NCI-H2107 (cell line): ENCODE measurements around the gene KRTAP10-6.
"Not testable (repeated sequence)": the region's sequence is repeated elsewhere in the genome, so short reads cannot be mapped to it uniquely, and the experiment has no call there.

Source experiments
- DNase-seq: peaks from one replicate; lab custom pipeline; 2025; lab: John Stamatoyannopoulos, UW

KRTAP10-6 gene

DNA sequence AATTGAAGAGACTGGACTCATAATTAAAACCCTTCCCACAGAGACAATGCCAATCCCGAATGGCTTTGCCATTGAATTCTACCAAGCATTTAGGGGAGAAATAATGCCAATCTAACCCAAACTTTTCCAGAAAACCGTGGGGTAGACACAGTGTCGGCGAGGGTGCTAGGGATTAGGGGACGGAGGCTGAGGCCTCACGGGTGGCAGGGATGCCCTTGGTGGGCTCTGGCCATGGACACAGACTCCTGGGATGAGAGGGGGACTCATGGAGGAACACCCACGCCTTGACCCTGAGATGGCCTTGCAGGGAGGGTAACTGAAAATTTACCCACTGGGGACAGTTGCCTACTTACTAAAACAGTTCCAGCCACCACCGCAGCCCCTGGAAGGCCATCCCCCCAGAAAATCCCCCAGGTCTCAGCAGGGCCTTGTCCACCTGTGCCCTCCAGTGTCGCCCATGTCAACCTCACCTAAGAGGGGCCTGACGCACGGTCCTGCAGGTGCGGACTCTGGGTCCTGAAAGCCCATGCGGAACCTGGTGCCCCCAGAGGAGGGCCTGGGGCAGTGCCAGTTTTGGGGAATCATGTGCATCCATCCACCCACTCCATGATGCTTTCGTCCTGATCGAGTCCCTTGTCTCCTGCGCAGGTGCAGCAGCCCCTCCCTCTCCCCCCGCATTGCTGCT is 13.8 kb downstream of the KRTAP10-6 start:
- no peak for DNase-seq

DNA sequence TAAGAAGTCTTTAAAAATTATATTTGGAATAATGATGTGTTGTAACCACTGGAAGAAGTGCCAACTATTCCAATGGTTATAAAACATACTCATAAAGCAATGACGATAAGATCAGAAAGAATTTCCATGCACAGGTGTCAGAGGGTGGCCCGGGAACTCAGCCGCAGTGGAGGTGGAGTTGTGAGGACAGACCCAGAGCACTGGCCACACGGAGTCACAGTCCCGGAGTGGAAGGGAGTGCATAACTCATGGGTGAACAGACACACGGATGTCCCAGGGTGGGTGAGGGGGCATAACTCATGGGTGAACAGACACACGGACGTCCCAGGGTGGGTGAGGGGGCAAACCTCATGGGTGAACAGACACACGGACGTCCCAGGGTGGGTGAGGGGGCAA is 16.3 kb downstream of the KRTAP10-6 start:
- DNase-seq = no peak

- no peak for DNase-seq
These were observed 16.8 kb downstream of the KRTAP10-6 start for GRCh38 chr21:44575307-44576024.

DNA sequence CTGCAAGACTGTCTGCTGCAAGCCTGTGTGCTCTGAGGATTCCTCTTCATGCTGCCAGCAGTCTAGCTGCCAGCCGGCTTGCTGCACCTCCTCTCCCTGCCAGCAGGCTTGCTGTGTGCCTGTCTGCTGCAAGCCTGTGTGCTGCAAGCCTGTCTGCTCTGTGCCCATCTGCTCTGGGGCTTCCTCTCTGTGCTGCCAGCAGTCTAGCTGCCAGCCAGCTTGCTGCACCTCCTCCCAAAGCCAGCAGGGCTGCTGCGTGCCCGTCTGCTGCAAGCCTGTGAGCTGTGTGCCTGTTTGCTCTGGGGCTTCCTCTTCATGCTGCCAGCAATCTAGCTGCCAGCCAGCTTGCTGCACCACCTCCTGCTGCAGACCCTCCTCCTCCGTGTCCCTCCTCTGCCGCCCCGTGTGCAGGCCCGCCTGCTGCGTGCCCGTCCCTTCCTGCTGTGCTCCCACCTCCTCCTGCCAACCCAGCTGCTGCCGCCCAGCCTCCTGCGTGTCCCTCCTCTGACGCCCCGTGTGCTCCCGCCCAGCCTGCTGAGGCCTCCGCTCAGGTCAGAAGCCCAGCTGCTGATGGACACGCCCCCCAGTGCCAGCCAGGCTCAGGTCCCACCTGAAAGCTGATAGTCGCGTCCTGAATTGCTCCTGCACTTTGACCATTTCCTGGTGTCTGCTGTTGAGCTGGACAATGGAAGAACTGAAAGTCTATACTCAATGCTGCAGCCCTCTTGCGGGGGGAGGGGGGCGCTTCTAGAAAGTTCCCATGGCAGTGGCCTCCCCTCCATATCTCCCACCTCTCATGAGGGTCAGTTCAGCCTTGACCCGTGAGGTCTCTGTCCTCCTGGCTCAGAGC is 17.6 kb downstream of the KRTAP10-6 start:
- DNase-seq = no peak

DNA sequence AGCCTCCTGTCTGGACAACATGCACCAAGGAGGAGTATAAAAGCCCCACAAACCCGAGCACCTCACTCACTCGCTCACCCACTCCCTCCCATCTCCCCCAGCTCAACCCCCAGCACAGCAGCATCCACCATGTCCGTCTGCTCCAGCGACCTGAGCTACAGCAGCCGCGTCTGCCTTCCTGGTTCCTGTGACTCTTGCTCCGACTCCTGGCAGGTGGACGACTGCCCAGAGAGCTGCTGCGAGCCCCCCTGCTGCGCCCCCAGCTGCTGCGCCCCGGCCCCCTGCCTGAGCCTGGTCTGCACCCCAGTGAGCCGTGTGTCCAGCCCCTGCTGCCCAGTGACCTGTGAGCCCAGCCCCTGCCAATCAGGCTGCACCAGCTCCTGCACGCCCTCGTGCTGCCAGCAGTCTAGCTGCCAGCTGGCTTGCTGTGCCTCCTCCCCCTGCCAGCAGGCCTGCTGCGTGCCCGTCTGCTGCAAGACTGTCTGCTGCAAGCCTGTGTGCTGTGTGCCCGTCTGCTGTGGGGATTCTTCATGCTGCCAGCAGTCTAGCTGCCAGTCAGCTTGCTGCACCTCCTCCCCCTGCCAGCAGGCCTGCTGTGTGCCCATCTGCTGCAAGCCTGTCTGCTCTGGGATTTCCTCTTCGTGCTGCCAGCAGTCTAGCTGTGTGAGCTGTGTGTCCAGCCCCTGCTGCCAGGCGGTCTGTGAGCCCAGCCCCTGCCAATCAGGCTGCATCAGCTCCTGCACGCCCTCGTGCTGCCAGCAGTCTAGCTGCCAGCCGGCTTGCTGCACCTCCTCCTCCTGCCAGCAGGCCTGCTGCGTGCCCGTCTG is 18.5 kb downstream of the KRTAP10-6 start, which contains the start of gene KRTAP10-4:
TSS of gene KRTAP10-4 (plus strand) at position 100 of the 827 bp plus-strand sequence. CDS start at position 130, 30 bp downstream.
- DNase-seq = not testable (repeated sequence)

- no peak for DNase-seq
These were observed 19.2 kb downstream of the KRTAP10-6 start for GRCh38 chr21:44572959-44573583.

DNA sequence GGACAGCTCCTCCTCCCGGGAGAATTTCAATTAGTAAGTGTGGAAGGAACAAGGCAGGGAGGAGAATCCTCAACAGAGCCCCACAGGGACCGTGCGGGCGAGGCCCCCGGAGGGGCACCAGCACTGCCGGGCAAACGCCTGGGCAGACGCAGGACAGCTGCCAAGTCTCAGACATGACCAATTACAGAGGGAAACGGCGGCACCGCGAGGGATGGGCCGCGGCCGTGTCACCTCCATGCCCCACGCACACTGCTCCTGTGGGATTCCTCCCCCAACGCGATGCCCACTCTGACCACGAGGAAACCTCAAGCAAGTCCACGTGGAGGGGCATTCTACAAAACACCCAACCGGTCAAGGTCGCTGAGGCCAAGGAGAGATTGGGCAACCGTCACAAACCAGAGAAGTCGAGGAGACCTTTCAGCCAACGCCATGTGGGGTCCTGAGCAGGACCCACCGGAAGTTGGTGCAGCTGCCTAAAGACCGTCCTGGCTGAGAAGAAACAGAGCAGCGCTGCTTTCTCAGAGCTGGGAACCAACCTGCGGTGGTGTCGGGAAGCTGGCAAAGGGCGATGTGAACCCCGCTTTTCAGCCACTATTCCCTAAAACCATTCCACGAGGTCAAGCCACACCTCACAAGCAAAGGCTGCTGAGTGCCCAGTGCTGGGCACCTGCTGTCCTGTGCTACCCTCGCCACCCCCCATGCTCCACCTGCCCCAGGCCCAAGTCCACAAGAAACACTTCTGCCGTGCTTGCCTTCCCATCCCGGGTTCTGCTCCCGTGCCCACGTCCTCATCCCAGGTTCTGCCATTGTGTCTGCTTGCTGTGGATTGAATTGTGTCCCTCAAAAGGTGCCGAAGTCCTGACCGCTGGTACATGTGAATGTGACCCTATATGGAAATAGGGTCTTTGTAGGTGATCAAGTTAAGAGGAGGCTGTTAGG is 20.2 kb downstream of the KRTAP10-6 start:
- no peak for DNase-seq

DNA sequence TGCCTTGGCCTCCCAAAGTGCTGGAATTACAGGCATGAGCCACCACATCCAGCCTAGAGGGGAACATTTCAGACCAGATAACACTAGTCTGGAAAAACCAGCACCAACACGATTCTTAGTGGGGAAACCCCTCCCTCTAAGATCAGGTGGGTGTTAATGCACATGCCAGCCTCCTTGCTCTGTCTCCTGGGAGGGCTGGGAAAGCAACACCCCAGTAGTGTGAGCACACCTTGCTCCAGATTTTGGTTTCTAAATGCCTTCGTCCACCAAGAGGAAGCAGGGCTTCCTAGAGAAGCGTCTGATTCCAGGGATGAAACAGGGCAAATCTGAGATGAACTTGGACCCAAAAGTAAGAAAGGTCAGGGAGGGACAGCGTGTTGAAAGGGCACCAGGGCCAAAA is 21.0 kb downstream of the KRTAP10-6 start:
- no peak for DNase-seq

GRCh38 chr21:44569861-44570517 is 22.3 kb downstream of the KRTAP10-6 start:
- DNase-seq = no peak

DNA sequence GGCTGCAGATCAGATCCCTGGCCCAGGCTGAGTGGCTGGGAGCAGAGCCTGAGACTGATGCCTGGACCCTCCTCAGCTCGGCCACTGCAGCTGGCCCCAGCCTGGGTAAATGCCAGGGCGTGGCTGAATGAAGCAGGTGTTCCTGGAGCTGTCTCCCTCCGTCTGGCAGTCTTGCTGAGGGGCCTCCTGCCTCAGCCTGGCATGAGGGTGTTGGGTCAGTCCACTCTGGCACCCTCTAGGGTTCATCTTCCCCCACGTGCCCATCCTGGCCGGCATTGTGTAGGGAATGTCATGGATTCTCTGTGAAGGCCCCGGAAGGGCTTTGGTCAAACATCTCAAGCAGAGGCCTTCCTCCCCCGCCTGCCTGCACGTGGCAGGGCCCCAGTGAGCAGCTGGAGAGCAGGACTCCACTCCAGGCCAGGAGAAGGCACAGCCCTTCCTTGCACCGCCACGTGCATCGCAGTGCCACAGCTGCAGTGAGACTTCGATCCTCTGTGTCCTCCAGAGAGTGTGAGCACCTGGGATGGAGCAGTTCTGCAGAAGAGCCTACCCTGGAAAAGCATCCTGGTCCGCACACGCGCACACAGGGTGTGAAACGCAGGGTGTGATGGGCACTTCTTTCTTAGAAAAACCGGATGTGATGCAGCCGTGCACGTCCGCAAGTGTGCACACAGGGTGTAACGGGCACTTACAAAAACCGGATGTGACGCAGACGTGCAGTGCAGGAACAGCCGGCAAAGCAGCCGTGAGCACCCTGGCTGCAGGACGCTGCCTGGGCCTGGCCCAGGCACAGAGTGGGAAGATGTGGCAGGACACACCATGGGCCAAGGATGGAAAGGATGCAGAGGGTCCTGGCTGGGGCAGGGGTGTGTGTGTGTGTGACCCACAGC is 23.4 kb downstream of the KRTAP10-6 start:
- DNase-seq = no peak

GRCh38 chr21:44568261-44568660 is 24.0 kb downstream of the KRTAP10-6 start:
- no peak for DNase-seq

DNA sequence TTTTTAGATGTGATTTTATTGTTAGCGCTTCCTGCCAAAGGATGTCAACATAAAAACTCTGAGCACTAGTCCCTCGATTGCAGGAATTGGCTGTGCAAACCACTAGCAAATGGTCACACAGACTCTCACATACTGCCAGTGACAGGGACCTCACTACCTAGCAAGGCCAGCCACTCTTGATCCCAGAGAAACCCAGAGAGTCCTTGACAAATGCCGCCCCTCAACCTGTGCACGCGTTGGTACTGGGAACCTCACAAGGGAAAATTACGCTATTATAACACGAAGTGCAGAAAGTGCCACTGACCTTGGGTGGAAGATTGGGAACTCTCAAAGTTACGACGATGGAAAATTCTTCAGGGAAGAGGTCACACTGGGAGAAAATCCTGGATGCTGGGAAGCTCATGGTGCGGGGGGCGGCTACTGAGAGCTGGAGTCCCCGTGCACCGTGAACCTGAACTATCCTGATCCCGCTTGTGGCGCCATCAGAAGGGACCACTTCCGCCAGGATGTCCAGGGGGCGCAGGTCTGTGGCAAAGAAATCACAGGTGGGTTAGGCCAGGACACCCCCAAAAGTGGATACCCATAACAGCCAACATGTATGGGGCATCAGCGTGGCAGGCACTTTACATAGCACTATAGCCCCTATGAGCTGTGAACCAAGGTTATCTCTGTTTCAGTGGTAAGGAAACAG is 24.7 kb downstream of the KRTAP10-6 start:
- no peak for DNase-seq

DNA sequence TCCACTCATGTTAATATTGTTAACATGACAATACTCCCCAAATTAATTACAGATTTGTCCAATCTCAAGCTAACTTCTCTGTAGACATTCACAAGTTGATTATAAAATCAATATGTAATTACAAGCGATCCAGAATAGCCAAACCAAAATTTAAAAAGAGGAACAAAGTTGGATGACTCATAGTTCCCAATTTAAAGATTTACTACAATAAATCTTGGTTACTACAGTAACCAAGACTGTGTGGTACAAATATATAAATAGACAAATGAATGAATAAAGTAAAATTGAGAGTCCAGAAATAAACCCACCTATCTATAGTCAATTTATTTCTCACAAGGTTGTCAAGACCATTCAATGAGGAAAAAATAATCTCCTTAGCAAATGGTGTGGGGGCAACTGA is 25.9 kb downstream of the KRTAP10-6 start:
- DNase-seq = no peak

- no peak for DNase-seq
These were observed 27.3 kb downstream of the KRTAP10-6 start for GRCh38 chr21:44564886-44565598.

- no peak for DNase-seq
These were observed 28.2 kb downstream of the KRTAP10-6 start for GRCh38 chr21:44564099-44564498.

DNA sequence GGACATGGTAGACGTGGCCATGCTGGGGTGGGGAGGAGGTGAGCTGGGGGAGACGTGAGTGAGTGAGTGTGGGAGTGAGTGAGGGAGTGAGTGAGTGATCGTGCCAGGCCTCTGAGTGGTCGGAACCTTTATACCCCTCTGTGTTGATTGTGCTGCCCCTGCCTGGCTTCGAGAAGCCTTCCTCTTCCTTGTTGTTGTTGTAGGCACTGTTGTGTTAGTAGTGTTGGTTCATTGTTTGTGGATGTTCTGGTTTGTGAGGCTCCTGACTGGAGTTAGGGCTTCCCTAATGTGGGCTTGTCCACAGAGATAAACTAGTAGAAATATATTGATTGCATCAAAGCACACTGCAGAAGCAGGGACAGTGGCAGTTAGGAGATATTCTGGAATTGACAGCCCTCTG is 33.6 kb downstream of the KRTAP10-6 start, which contains the start of gene KRTAP10-3:
TSS of gene KRTAP10-3 (minus strand) at position 101 of the 400 bp plus-strand sequence. CDS start at position 21, 80 bp downstream.
- DNase-seq = no peak

DNA sequence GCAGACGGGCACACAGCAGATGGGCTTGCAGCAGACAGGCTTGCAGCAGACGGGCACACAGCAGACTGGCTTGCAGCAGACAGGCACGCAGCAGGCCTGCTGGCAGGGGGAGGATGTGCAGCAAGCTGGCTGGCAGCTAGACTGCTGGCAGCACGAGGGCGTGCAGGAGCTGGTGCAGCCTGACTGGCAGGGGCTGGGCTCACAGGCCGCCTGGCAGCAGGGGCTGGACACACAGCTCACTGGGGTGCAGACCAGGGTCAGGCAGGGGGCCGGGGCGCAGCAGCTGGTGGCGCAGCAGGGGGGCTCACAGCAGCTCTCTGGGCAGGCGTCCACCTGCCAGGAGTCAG is 34.0 kb downstream of the KRTAP10-6 start:
- not testable (repeated sequence) for DNase-seq
